ENCODE results near the gene NELFCD. TPM values are rescaled to one million over a fixed set of nuclear protein-coding genes. Genes with fewer than 3 reads are reported as not detected.
"Not testable (repeated sequence)": the region's sequence is repeated elsewhere in the genome, so short reads cannot be mapped to it uniquely, and the experiment has no call there.

The NELFCD gene
- polyA plus RNA-seq, 3 donors = 49.0 to 74.8 (median 50.1) TPM

GRCh38 chr20:59010995-59011873 lies 30.2 kb downstream of the NELFCD start:
- H3K4me2 ChIP-seq (replicated peaks; ENCODE audit: extremely low read depth, low read length, poor library complexity, severe bottlenecking) = peak overlapping the region; percentile 10
- no peaks in the 10 kb centered on the region for H3K9me3 ChIP-seq (replicated peaks in 1 of 2; ENCODE audit: control insufficient read depth in 1 of 2, insufficient read depth in 1 of 2, low read length in 2 of 2)
- Mint-ChIP-seq H3K9me3 (no peaks in the 10 kb centered on the region), H3K27ac (peak overlapping the region in 2 of 7 donors; percentile 32 to 86), H3K27me3 (ENCODE audit: low read depth in 3 of 3) (peaks cover 8 to 21% (median 11%) of the 10 kb centered on the region in 3 donors), H3K36me3 (peaks cover 18 to 22% of the 10 kb centered on the region in 2 donors), H3K4me1 (peaks cover 27% of the 10 kb centered on the region), H3K4me3 (peak overlapping the region in 1 of 2 donors; percentile 39)
- H3K27ac ChIP-seq (ENCODE audit: low read depth in 1 of 2, low read length in 2 of 2) = no peak overlapping the region
- no peaks in the 10 kb centered on the region for H3K36me3 ChIP-seq (replicated peaks in 1 of 2; ENCODE audit: control insufficient read depth in 1 of 2, insufficient read depth in 2 of 2, low read length in 2 of 2)
- intact Hi-C loops (cut with micrococcal nuclease) = no loop called here
- H3K79me2 ChIP-seq (ENCODE audit: insufficient read depth, low read length) = peaks cover 13% of the 10 kb centered on the region
- no peak overlapping the region for H3K4me3 ChIP-seq (replicated peaks in 1 of 3; ENCODE audit: low read depth in 2 of 3, low read length in 3 of 3)
- no peaks in the 10 kb centered on the region for H3K27me3 ChIP-seq (ENCODE audit: control insufficient read depth in 2 of 2, insufficient read depth in 2 of 2, low read length in 2 of 2)
- TF ChIP-seq CTCF (IDR thresholded peaks at IDR 0.05) = no peak
- DNase-seq = no peak
- H3K4me1 ChIP-seq (ENCODE audit: control insufficient read depth in 1 of 2, insufficient read depth in 2 of 2, low read length in 2 of 2) = peaks cover 28 to 31% of the 10 kb centered on the region in 2 donors
- peaks cover 6% of the 10 kb centered on the region for H4K20me1 ChIP-seq (ENCODE audit: insufficient read depth, low read length)
- H3K9ac ChIP-seq (ENCODE audit: insufficient read depth, low read length, poor library complexity, severe bottlenecking) = no peak overlapping the region
- WGBS (ENCODE audit: insufficient coverage) = 82% methylated on average over 12 of the region's 17 CpGs
- H2AFZ ChIP-seq (ENCODE audit: insufficient read depth, low read depth, low read length, poor library complexity, severe bottlenecking) = no peak overlapping the region

GRCh38 chr20:59011874-59012157 lies 30.8 kb downstream of the NELFCD start:
- peaks cover 28 to 36% of the 10 kb centered on the region in 2 donors for H3K4me1 ChIP-seq (ENCODE audit: control insufficient read depth in 1 of 2, insufficient read depth in 2 of 2, low read length in 2 of 2)
- H3K9me3 ChIP-seq (replicated peaks in 1 of 2; ENCODE audit: control insufficient read depth in 1 of 2, insufficient read depth in 1 of 2, low read length in 2 of 2); H3K79me2 ChIP-seq (ENCODE audit: insufficient read depth, low read length); DNase-seq; intact Hi-C loops (cut with micrococcal nuclease); H4K20me1 ChIP-seq (ENCODE audit: insufficient read depth, low read length); H3K4me3 ChIP-seq (replicated peaks in 1 of 3; ENCODE audit: low read depth in 2 of 3, low read length in 3 of 3); H3K27me3 ChIP-seq (ENCODE audit: control insufficient read depth in 2 of 2, insufficient read depth in 2 of 2, low read length in 2 of 2); H3K4me2 ChIP-seq (replicated peaks; ENCODE audit: extremely low read depth, low read length, poor library complexity, severe bottlenecking); H3K27ac ChIP-seq (ENCODE audit: low read depth in 1 of 2, low read length in 2 of 2); H3K9me3 Mint-ChIP-seq; H3K4me3 Mint-ChIP-seq; H3K36me3 ChIP-seq (replicated peaks in 1 of 2; ENCODE audit: control insufficient read depth in 1 of 2, insufficient read depth in 2 of 2, low read length in 2 of 2); H3K9ac ChIP-seq (ENCODE audit: insufficient read depth, low read length, poor library complexity, severe bottlenecking); H2AFZ ChIP-seq (ENCODE audit: insufficient read depth, low read depth, low read length, poor library complexity, severe bottlenecking): not testable (repeated sequence)
- H3K27me3 Mint-ChIP-seq (ENCODE audit: low read depth in 3 of 3) = peaks cover 8 to 21% (median 11%) of the 10 kb centered on the region in 3 donors
- H3K36me3 Mint-ChIP-seq = peaks cover 18 to 24% of the 10 kb centered on the region in 2 donors
- peaks cover 33% of the 10 kb centered on the region for H3K4me1 Mint-ChIP-seq
- 91% methylated on average over 2 of the region's 3 CpGs for WGBS (ENCODE audit: insufficient coverage)
- peak overlapping the region in 1 of 7 donors; percentile 61 for H3K27ac Mint-ChIP-seq
